H1 (cell line): ENCODE results near the gene WDR77. TPM values are rescaled to one million over a fixed set of nuclear protein-coding genes. Genes with fewer than 3 reads are reported as not detected.

Experiments used
- HDAC6 ChIP-seq: IDR thresholded peaks from one replicate; pipeline ENCODE4 v1.7.1; 2012; ENCODE audit warnings: low read depth, mild to moderate bottlenecking, inconsistent platforms, low read length, moderate library complexity
- polyA plus RNA-seq, 7 experiments: library from polyadenylated mRNA; depleted of rRNA in 3 of 7; stranded (reverse) in 5 of 7; unstranded in 2 of 7; fragments of >200 nt in 5 of 7; fragments of 200-250 nt in 2 of 7; gene quantifications; 1 replicate in 5 of 7; 2 replicates in 1 of 7; 4 replicates in 1 of 7; pipeline versions ENCODE4 v1.2.1 to v1.2.3, GENCODE V29; 2011 to 2013; ENCODE audit warnings: missing spikeins in 2 of 7, mixed read lengths in 2 of 7
- total RNA-seq: library from RNA; stranded (reverse); fragmentation: NEBNext Ultra II Directional; extraction: Animal tissue kit (Norgen Biotek cat#: 25700); gene quantifications from 2 replicates; pipeline ENCODE4 v1.2.1, GENCODE V29; 2021

Gene WDR77
- total and polyA plus RNA-seq, 2 of the 8 experiments (the other 6 are each of a cell fraction or from before 2014, with no cell fraction given), result 66.0 to 156 TPM

DNA sequence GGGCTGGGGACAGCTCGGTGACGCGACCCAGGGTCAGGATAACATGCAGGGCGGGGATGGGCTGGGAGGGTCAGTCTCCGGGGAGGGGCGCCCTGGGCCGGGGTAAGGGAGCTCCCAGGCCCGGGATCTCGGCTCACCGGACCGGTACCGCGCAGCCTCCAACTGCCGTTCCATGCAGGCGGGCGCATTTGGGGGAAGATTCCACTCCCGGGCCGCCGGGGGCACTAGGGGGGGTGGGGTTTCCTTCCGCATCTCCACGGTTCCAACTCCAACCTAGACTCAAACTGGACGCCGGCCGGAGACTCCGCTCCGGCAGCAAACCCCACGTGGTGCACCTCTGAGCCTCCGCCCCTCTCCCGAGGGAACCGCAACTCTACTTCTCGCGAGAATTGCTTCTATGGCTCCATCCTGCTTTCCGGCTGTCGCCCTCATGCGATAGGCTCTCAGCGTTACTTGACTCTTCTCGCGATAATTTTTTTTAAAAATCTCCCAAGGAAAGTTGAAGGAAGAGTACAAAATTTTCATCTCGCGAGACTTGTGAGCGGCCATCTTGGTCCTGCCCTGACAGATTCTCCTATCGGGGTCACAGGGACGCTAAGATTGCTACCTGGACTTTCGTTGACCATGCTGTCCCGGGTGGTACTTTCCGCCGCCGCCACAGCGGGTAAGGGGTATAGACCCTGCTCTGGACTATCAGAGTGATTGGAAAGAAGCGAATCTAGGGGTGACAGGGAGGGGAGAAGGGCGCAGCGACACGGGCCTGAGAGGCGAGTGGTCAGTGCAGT is at the start of gene WDR77, which contains the start of gene ATP5PB (continued):
- no peak for TF ChIP-seq HDAC6
- TF ChIP-seq, all 59 proteins: peak for 18
